Mononuclear cell (primary cell): ENCODE data around the gene KMT2E. TPM values are rescaled to one million over a fixed set of nuclear protein-coding genes. Genes with fewer than 3 reads are reported as not detected.
"Not testable (repeated sequence)": the region's sequence is repeated elsewhere in the genome, so short reads cannot be mapped to it uniquely, and the experiment has no call there.

Experiments used
- H3K27me3 ChIP-seq: 2 replicates; pipeline ENCODE4 v1.6.0; 2011; ENCODE audit warnings: low read length, control low read depth; ENCODE audit not compliant: insufficient read depth
- H3K4me1 ChIP-seq: 2 replicates; pipeline ENCODE4 v1.5.1; 2011; ENCODE audit warnings: mild to moderate bottlenecking, low read length, control low read depth; ENCODE audit not compliant: insufficient read depth
- H3K4me3 ChIP-seq: 2 replicates; pipeline ENCODE4 v1.5.1; 2011; ENCODE audit warnings: mild to moderate bottlenecking, low read length, moderate library complexity
- H3K9me3 ChIP-seq: 2 replicates; pipeline ENCODE4 v1.5.1; 2011; ENCODE audit warnings: low read depth, mild to moderate bottlenecking, control low read depth, low read length
- total RNA-seq: library from RNA; depleted of rRNA; stranded (reverse); fragments of >200 nt; gene quantifications from one replicate; pipeline ENCODE4 v1.2.3, GENCODE V29; 2012

KMT2E gene, protein sequence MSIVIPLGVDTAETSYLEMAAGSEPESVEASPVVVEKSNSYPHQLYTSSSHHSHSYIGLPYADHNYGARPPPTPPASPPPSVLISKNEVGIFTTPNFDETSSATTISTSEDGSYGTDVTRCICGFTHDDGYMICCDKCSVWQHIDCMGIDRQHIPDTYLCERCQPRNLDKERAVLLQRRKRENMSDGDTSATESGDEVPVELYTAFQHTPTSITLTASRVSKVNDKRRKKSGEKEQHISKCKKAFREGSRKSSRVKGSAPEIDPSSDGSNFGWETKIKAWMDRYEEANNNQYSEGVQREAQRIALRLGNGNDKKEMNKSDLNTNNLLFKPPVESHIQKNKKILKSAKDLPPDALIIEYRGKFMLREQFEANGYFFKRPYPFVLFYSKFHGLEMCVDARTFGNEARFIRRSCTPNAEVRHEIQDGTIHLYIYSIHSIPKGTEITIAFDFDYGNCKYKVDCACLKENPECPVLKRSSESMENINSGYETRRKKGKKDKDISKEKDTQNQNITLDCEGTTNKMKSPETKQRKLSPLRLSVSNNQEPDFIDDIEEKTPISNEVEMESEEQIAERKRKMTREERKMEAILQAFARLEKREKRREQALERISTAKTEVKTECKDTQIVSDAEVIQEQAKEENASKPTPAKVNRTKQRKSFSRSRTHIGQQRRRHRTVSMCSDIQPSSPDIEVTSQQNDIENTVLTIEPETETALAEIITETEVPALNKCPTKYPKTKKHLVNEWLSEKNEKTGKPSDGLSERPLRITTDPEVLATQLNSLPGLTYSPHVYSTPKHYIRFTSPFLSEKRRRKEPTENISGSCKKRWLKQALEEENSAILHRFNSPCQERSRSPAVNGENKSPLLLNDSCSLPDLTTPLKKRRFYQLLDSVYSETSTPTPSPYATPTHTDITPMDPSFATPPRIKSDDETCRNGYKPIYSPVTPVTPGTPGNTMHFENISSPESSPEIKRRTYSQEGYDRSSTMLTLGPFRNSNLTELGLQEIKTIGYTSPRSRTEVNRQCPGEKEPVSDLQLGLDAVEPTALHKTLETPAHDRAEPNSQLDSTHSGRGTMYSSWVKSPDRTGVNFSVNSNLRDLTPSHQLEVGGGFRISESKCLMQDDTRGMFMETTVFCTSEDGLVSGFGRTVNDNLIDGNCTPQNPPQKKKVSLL (N-terminal part only)
- total RNA-seq: 497 TPM

DNA sequence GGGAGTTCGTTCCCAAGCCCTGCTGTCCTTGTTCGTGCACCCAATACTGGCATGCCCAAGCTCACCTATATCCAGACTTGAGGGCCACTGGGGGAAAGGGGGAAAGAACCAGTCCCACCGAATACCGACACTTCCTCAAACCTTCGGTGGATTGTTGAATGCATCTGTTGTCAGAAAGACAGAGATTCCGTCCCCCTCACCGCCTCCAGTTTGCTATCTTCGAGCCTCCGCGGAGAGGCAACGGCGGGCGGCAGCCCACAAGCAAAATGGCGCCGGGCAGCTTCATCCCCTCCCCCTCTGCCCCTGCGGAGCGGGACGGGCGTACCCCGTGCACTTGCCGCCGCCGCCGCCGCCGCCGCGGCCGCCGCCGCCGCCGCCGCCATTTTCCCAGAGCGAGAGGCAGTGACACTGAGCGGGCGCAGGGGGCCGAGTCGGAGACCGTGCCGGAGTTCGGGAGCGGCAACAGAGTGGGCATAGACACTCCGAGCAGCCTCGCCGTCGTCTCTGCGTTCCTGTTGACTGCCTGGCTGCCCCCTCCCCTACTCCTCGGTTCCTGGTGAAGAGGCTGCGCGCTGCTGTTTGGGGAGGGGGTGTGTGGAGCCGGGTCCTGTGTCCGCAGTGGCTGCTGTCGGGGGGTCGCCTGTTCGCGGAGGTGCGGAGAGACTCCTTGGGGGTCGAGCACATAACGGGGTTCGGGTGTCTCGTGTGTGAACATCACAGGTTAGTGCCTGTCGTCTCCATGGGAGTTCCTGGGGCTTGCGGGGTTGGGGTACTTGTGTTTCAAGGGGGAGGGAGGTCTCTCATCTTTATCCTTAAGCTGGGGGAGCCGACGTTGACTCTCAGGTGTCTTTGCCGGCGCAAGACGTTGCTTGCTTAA, at the start of gene KMT2E:
Gene KMT2E (plus strand): TSS at position 390 of the 877 bp plus-strand sequence. CDS start 26,748 bp downstream, outside the sequence.
- no peaks in the 10 kb centered on the region for H3K9me3 ChIP-seq
- no peaks in the 10 kb centered on the region for H3K27me3 ChIP-seq
- H3K4me1 ChIP-seq: peaks cover 32% of the 10 kb centered on the region
- H3K4me3 ChIP-seq: peak within 1 kb of the TSS; percentile 99

- peaks cover 45% of the 10 kb centered on the region for H3K4me1 ChIP-seq
- no peaks in the 10 kb centered on the region for H3K27me3 ChIP-seq
- no peak overlapping the region for H3K4me3 ChIP-seq
- no peaks in the 10 kb centered on the region for H3K9me3 ChIP-seq
Measured at GRCh38 chr7:104964626-104965236, 49.3 kb upstream of the KMT2E start.

DNA sequence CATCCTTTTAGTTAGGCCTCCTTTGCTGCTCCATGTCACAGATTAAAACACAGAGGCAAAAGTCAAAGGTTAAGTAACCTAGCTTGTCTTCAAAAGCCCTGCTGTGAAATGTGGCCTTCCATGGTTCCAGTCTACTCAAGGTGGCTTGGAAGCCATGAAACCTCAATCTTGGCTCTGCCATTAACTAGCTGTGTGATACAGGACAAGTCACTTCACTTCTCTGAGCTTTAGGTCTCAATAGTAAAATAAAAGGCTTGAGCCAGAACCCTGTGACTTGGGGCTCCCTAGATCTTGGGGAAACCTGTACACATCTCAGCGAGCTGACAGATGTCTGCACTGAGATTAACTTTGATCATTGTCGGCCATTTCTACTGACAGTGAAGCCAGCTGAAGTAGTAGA, 48.0 kb upstream of the KMT2E start:
- H3K4me1 ChIP-seq: peaks cover 34% of the 10 kb centered on the region
- H3K4me3 ChIP-seq: no peak overlapping the region
- no peaks in the 10 kb centered on the region for H3K9me3 ChIP-seq
- H3K27me3 ChIP-seq: no peaks in the 10 kb centered on the region

DNA sequence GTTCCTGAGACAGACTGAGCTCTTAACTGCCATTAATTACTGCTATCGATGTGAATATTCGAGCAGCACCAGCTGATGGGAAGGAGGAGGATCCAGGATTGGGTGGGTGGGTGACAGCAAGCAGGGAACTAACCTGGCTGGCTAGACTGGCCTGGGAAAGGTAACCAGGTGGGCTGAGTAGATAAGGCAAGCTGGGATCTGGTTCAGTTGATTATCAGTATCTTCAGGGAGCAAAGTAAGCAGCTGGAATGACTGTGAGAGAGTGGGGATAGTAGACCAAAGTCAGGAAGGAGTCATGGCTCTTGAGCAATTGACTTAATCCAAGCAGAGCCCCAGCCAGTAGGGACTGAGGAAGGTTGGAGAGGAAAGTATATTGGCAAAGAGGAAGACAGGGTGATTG, 46.9 kb upstream of the KMT2E start:
- H3K9me3 ChIP-seq: no peaks in the 10 kb centered on the region
- peaks cover 27% of the 10 kb centered on the region for H3K4me1 ChIP-seq
- H3K27me3 ChIP-seq: no peaks in the 10 kb centered on the region
- H3K4me3 ChIP-seq: no peak overlapping the region

DNA sequence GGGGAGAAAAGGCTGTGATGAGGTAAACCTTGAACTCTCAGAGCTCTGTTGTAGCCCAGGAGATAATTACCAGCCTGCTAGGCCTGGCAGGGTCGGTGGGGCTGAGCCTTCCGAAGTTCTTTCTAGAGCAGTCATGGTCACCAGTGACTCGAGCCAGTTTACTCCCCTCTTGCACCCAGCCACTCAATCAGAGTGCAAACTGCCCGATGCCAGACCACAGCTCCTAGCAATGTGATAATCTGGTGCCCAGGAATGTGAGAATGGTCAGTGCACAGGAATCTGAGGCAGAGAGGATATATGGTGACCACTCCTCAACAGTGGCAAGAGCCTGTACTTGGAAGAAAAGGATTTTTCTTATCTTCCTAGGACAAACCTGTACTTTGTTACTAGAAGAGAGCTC, 46.4 kb upstream of the KMT2E start:
- Histone ChIP-seq H3K4me1 (peaks cover 22% of the 10 kb centered on the region), H3K4me3 (no peak overlapping the region), H3K27me3 (no peaks in the 10 kb centered on the region), H3K9me3 (no peaks in the 10 kb centered on the region)

GRCh38 chr7:104968648-104969047, 45.4 kb upstream of the KMT2E start:
- Histone ChIP-seq H3K4me3 (no peak overlapping the region), H3K27me3 (no peaks in the 10 kb centered on the region), H3K9me3 (no peaks in the 10 kb centered on the region), H3K4me1 (peaks cover 16% of the 10 kb centered on the region)

- no peak overlapping the region for H3K4me3 ChIP-seq
- no peaks in the 10 kb centered on the region for H3K27me3 ChIP-seq
- peaks cover 16% of the 10 kb centered on the region for H3K4me1 ChIP-seq
- no peaks in the 10 kb centered on the region for H3K9me3 ChIP-seq
Measured at GRCh38 chr7:104969183-104969582, 44.8 kb upstream of the KMT2E start.

GRCh38 chr7:104971290-104972071, 42.5 kb upstream of the KMT2E start:
- no peaks in the 10 kb centered on the region for H3K27me3 ChIP-seq
- peaks cover 19% of the 10 kb centered on the region for H3K4me1 ChIP-seq
- H3K9me3 ChIP-seq: no peaks in the 10 kb centered on the region
- no peak overlapping the region for H3K4me3 ChIP-seq

DNA sequence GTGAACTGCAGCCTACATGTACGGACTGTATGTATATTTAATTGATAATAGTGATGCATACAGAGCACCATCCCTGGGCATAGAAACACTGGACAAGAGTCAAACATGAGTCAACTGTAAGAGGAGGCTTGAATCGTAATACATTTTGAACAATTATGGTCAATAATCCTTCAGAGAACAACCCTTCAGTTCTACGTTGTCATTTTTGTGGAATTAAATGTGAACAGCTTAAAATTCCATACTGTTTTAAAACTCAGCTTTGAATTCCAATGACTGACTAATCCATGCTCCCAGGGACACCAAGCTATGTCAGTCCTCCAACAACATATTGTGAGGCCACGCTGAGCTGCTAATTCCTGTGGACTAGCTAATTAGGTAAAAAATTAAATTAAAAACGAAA, 41.5 kb upstream of the KMT2E start:
- H3K9me3 ChIP-seq: no peaks in the 10 kb centered on the region
- H3K27me3 ChIP-seq: no peaks in the 10 kb centered on the region
- no peak overlapping the region for H3K4me3 ChIP-seq

DNA sequence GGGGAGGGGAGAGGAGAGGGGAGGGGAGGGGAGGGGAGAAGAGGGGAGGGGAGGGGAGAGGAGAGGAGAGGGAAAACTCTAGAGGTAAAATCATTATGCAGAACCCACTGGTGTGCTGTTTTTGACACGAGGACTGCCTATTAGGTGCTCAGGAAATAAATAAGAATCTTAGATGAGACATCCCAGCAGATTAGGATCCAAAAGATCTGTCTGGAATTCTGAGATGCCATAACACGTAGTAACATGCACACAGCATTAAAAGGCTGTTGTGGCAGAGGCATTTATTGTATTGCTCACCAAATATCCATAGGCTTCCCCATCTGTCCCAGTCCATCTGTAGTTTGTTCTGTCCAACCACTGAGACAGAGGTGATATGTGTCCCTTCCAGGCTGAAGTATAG, 40.8 kb upstream of the KMT2E start:
- Histone ChIP-seq H3K4me1 (peaks cover 19% of the 10 kb centered on the region), H3K4me3 (no peak overlapping the region), H3K9me3 (no peaks in the 10 kb centered on the region), H3K27me3 (no peaks in the 10 kb centered on the region)

More for the DNA sequence above, 41.5 kb upstream of the KMT2E start:
- H3K4me1 ChIP-seq: peaks cover 19% of the 10 kb centered on the region

DNA sequence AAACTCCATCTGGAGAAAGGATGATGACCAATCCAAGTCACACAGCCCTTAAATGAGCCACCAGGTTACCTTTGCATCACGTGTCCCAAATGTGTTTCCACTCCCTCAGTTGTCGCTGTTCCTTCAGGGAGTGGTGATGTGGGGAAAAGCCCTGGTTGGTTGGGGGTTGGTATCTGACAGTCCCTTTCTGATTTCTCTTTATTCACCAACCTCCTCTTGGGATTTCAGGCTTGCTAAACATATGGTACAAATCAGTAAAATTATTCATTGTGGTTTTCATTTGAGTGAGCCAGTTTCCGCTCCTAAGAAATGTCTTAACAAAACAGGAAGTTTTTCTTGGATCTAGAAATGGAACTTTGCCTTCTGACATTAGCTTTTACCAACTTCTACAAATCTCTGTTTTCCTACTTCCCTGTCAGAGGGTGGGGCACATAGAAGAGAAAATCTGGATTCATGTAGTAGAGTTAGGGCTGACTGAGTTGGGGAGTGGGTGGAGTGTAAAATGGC, 40.0 kb upstream of the KMT2E start:
- H3K27me3 ChIP-seq: no peaks in the 10 kb centered on the region
- H3K4me3 ChIP-seq: no peak overlapping the region
- H3K4me1 ChIP-seq: peaks cover 19% of the 10 kb centered on the region
- H3K9me3 ChIP-seq: no peaks in the 10 kb centered on the region

DNA sequence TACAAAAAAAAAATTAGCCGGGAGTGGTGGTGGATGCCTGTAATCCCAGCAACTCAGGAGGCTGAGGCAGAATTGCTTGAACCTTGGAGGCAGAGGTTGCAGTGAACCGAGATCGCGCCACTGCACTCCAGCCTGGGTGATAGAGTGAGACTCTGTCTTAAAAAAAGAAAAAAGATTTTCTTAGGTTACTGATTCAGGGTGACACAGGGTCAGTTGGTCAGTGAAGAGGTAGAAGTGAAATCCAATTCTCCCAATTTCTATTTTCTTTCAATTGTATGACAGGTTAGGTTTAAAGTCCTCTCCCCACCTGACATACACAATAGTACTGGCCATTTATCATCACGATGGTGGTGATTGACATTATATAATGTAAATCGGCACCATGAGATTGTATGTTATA, 38.5 kb upstream of the KMT2E start:
- H3K4me1 ChIP-seq: peaks cover 19% of the 10 kb centered on the region
- H3K27me3 ChIP-seq, H3K4me3 ChIP-seq, H3K9me3 ChIP-seq: not testable (repeated sequence)

DNA sequence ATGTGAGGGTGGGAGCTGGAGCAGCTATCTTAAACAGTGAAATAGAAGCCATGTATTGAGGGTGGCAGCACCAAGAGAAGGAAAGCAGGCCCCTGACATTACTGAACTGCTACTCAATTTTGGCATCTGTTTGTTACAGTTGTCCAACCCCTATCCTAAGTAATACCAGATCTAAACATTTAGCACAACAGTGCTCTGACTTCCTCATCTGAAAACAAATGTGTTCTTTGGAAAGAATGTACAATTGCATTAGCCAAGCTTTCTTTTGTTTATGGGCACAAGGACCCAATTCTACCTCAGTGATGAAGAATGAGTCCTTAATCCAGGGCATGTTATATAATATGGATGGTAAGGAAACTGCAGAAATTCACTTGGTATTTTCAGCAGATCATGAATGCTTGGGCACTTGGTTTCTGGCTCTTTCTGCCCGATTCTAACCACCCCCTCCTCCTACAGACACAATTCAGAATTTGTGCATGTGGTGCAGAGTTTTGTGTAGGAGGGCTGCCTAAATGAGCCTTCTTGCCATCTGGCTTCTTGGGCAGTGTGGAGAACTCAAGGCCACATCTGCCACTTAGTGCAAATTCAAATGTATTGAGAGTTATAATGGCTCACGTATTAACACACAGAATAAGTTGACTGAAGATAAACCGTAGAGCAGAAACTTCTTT, 36.9 kb upstream of the KMT2E start:
- H3K4me3 ChIP-seq: no peak overlapping the region
- no peaks in the 10 kb centered on the region for H3K9me3 ChIP-seq
- H3K27me3 ChIP-seq: no peaks in the 10 kb centered on the region
- H3K4me1 ChIP-seq: peaks cover 24% of the 10 kb centered on the region
